Caki2 (cell line): ENCODE data around the gene A3GALT2. TPM values are rescaled to one million over a fixed set of nuclear protein-coding genes. Genes with fewer than 3 reads are reported as not detected.

Source experiments
- DNase-seq: peaks from one replicate; pipeline ENCODE4 v3.0.0-alpha.2; 2015; ENCODE audit warnings: low read depth
- in situ Hi-C: cut with HindIII; loops from 2 replicates; pipeline ENCODE4 v1.10.0; 2016; ENCODE audit warnings: low sequenced_read_pairs, low pct_unique_long_range_greater_than_20kb, mixed read lengths
- total RNA-seq: library from RNA; depleted of rRNA; stranded (reverse); fragments of >200 nt; shearing (Covaris generic); gene quantifications from 2 replicates; pipeline ENCODE4 v1.2.3, GENCODE V29; 2014; ENCODE audit warnings: low replicate concordance

Gene A3GALT2
- total RNA-seq, 1 experiment from 2014 or later: not detected

DNA sequence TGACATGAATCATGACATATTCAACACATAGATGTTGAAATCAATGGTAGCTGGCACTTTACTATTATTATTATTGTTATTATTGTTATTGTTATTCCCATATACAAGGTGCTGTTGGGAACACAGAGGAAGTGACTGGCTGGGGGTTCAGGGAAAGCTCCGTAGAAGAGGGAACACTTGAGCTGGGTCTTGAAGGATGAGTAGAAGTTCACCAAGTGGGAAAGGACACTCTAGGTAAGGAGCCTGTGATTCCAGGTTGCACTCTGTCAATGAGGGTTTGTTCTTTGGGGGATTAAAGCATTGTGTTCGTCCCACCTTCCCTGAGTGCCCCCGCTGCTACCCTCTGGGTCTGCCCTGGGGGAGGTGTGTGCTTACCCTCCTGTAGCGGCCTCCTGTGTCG is 50.5 kb downstream of the A3GALT2 start:
- in situ Hi-C loops: no loop called here
- no peak for DNase-seq

DNA sequence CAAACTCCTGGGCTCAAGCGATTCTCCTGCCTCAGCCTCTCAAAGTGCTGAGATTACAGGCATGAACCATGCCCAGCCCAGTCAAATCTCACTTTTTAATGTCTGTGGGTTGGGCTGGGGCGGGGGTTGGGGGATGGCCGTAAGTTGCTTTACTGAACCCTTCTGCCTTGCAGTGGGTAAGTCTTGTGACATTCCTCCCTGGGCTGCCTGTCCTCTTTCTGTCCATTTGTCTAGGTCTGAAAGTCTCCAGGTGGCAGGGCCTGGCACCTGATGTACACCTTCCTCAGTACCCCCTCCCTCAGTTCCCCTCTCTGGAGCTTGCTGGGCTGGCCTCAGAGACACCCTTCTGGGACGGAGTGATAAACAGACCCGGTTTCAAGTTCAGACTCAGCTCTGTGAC is 51.3 kb downstream of the A3GALT2 start:
- DNase-seq: no peak
- in situ Hi-C loops: no loop called here

DNA sequence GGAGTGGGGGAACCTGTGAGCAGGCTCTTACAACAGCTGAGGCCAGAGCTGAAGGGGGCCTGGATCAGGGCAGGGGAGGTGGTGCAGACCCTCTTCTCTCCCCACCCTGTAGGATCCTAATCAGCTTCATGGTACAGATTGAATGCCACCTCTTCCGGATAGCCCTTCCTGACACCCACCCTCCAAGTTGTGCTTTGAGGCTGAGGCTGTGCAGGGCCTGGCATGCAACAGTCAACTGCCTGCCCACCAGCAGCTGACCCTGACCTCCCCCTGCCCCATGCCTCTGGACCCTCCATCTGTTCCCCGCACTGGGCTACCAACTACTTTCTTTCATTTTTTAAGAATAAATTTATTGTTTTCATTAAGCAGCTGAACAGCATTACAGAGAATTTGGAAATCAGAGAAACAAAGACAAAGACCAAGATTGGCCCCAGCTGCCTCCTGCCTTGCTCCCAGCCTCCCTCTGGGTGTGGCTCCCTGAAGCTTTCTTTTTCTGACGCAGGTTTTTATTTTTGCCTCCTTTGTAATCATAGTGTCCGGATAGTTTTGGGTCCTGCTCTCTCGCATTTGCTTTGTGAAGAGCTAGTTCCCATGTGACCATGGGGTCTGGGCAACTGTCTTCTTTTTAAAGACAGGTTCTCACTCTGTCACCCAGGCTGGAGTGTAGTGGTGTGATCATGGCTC is 51.8 kb downstream of the A3GALT2 start:
- in situ Hi-C loops: no loop called here
- no peak for DNase-seq

DNA sequence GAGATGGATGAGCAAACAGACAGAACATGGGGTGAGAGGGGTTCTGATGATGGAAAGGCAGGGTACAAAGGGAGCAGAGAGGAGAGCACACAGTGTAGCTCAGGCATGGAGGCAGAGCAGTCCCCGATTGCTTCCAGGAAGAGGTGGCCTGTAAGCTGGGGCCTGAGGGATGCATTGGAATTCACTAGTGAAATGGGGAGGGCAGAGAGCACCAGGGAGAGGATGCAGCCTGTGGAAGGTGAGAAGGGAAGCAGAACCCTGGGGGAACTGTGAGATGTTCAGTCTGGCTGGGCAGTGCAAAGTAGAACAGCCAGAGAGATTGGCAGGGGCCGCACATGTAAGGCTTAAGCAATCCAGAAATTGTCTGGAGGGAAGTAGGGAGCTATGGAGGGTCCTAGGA is 52.4 kb downstream of the A3GALT2 start:
- no peak for DNase-seq
- in situ Hi-C loops: no loop called here

DNA sequence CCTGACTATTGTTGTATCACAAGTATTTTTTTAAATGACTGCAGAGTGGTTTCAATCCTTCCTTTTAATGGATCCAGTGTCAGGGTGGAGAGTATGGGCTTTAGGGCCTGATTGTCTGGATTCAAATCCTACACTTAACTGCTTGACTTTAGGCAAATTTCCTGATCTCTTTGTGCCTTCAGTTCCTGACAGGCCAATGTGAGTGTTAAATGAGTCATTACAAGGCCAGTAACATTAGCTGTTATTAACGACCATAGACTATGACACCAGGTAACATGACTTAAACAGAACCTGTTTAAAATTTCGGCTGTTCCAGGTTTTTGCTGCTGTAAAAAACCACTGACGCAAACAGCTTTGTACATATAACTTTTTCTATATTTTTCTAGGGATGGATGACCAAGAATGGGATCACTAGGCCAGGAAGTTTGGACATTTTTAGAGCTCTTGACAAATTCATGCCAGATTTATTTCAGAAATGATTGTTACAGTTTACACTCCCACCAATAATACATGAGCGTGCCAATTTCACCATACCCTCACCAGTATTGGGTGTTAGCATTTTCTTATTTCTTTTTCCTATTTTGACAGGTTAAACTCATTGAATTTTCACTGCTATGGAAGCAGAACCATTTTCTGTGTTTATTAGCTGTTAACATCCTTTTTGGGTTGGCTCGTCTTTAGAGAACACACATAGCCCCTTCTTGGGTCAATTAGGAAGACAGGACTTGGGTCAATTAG is 53.3 kb downstream of the A3GALT2 start:
- no peak for DNase-seq
- in situ Hi-C loops: no loop called here

DNA sequence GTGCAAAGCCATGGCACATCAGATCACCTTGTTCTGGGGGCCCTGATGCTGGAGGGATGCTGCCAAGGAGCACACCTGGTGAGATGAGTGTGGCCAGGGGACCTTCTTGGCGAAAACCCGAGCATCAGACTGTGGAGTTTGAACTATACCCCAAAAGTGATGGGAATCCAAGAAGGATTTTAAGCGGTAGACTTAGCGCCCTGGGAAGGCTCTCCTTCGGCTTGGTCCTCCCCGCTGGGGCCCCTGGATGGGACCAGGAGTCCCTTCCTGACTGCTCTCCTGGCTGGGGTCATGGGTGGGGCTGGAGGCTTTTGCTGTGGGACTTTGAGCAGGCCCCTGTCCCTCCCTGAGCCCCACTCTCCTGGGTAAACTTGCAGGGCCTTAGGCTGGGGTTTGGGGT is 54.1 kb downstream of the A3GALT2 start:
- no peak for DNase-seq
- in situ Hi-C loops: no loop called here

DNA sequence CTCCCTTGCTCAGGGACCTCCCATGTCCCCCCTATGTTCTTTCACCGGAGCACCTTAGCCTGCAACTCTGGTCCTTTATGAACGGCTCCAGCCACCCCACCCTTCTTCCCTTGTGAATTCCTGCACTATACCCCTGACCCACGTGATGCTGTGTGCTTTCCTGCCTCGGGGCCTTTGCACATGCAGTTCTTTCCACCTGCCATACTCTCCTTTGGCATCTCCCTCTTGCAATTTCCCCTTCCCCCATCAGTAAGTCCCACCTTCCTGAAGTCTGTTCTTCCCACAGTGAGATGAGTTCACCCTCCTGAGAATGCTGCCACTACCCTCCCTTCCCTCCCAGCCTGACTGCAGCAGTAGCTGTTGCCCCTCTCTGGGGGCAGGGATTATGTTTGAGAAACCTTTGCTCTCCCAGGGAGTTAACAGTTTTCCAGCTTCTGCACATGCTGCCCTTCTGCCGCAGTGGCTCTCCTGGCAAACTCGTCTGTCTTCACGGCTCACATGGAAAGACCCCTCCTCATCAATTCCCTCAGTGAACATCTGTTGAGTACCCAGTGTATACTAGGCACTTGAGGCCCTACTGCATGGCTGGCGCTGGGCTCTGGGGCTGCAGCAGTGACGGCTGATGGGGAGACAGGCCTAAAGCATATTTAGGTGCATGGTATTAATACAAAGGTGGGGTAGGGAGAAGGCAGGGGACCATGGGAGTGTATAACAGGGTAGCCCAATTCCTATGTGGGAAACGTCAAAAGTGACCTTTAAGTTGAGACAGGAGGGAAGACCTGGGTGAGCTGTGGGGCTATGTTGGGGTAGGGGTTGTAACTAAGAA is 54.9 kb downstream of the A3GALT2 start:
- in situ Hi-C loops: no loop called here
- no peak for DNase-seq

DNA sequence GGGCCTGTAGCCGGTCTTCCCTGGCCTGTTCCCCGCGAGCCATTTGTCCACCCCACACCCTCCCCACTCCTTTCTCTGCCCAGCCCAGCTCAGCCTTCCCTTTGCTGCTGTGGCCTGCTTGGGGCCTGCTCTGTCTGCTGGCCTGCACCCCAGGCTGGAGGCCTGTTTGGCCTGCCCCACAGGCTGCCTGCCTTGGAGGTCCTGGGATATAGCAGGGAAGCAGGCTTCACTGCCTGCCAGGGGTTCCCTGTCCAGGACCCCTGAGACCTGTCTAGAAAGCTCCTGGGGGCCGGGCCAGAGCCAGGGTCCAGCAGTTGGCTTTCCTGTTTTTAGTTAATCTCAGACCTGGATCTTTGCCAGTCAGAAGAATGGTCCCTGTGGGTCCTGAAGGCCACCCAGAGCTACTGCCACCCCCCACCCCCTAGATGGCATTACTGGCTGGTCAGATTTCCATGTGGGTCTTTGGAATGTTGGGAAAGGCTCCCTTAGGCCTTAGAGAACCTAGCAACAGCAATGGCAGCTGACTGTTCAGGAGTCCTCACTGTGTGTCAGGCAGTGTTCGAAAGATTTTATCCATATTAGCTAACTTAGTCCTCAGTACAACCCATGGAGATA is 56.9 kb downstream of the A3GALT2 start:
- DNase-seq: no peak
- in situ Hi-C loops: no loop called here

DNA sequence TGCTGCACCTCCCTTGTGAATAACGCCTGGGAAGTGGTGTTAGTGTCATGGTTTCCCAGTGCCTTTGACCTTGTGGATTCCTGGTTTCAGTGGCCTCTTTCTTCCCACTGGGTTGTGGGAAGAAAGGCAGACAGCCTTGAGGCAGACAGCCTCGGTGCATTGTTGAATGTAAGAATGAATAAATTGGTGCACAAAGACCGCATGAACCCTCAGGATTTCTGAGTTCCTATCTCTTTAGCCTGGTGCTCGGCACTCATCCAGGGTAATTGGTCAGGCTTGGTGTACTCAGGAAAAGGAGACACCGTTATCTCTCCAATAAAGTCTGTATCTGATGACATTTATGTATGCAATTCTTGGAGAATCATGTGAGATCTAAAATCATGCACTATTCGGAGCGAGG is 59.6 kb downstream of the A3GALT2 start:
- in situ Hi-C loops: no loop called here
- no peak for DNase-seq

DNA sequence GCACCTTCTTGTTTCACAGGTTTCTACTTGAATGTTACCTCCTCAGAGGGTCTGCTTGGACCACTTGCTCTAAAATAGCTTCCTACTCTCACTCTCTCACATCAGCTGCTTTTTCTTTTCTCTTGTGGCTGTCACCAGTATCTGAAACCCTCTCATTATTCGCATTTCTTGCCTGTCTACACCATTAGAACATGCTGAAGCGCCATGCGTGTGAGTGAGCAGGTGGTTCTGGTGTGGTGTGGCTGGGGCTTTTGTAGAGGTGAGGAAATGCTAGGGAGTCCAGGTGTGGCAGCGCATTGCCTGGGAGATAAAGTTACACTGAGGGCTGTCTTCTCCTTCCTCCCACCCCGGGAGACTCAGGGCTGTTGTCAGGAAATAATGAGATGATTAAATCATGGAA is 60.5 kb downstream of the A3GALT2 start:
- DNase-seq: no peak
- in situ Hi-C loops: no loop called here

DNA sequence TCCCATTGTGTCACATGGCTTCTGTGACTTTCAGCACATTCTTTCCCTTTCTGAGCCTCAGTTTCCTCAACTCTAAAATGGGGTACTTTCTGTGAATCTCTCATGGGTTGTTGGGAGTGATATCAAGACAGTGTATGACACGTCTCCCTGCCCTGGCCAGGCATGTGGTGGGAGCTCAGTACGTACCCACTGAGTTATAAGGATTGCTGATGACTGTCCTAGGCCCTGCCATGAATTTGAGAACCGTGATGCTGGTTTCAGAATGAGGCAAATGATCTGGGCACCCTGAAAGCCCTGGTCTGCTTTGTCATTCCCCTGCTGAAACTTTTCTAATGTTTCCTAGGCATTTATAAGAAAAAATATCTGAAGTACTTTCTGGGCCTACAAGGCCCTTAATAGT is 61.0 kb downstream of the A3GALT2 start:
- in situ Hi-C loops: no loop called here
- DNase-seq: no peak

DNA sequence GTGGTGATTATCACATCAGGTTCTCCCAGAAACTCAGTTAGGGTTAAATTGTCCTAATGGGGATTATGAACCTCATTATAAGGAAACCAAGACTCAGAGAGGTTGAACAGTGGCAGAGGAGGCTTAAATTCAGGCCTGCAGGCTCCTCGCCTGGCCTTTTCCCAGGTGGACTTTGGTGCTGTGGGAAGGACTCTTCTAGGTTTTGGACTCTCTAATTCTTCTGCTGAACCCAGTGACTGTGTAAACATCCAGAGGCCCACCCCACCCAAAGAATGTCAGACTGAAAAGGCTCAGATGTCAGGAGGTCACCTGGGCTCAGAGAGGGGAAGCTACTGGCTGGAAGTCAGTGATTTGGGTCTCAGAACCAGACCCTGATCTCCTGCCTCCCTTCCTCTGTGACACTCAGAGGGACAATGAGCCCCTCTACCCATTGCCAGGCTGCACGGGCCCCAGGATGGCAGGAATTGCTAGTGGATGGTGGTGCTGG is 62.1 kb downstream of the A3GALT2 start:
- in situ Hi-C loops: no loop called here
- no peak for DNase-seq

DNA sequence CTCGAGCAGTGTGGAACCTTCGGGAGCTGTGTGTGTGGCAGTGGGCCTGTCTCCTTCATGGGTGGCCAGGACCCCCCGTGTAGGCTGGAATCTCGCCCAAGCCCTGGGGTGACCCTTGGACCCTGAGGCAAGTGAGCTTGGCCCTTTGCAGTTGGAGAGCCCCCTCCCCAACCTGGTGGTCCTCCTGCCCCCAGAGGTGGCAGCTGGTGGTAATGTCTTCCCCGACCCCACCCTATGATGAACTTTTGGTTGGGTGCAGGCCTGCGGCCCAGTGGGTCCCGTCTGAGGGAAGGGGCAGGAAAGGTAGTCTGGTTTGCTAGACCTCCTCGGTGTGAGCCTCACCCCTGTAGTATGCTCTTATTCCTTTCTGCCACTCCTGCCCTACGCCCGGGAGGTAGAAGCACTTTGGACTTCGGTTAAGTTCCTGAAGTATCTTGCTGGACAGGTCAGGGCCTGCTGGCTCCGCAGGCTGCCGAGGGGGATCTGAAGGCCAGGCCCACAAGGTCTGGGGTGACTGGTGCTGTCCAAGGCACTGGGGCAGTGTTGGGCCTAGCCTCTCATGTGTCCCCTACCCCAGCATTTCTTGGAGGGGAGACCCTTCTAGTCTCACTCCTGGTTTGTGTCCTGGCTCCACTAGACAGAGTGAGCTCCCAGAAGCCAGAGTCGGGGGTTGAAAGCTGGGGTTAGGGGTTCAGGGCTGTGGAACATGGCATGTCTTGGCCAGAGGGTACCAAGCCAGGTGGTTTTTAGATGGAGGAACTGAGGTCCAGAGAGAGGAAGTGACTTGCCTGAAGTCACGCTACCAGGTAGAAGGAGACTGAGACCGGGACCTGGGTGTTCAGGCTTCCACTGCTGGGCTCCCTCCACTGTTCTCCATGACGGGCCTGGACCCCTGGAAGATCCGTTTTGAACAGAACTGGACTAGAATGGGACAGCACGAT is 62.9 kb downstream of the A3GALT2 start:
- in situ Hi-C loops: no loop called here
- DNase-seq: no peak

DNA sequence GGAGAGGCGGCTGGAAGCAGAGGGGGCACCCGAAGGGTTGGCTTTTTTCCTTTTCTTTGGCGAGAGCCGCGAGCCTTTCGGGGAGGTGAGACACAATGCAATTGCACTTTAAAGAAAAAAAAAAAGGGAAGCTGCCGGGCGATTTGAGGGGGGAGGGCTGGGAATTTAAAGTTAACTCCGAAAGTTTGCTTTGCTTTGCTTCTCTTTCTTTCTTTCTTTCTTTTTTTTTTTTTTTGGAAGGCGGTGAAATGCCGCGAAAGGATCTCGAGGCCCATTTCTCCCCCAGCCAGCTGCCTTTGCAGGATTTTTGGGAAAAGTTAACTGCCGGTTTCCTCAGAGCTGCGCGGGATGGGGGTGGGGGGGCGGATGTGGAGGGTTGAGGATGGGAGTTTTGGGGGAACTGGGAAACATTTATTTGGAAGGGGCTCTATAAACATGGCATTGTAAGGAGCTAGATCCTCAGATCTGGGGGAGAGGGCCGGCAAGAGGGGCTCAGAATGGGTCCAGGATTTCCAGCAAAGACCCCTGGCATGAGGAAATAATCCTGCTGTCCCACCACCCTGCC is 63.6 kb downstream of the A3GALT2 start:
- DNase-seq: no peak
- in situ Hi-C loops: no loop called here
